ENCODE data around the gene EIF2B2.

EIF2B2 gene

DNA sequence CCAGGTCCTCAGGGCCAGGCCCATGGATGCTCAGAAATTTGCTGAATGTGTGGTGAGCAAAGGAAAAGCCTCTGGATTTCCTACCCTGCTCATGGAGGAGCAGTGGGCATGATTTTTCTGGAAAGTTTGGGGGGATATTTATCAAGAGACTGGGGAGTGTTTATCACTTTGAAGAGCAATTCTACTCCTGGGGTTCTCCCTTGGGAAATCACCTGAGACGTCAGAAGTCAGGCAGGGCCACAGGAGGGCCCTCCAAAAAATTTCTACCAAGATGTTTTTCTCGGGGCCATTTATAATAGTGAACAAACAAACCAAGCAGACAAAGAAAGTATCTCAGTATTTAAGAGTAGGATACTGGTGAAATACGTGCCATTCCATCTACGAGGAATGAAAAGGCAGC, 20.1 kb upstream of the EIF2B2 start (continued):
- TF ChIP-seq, protein P1, sequence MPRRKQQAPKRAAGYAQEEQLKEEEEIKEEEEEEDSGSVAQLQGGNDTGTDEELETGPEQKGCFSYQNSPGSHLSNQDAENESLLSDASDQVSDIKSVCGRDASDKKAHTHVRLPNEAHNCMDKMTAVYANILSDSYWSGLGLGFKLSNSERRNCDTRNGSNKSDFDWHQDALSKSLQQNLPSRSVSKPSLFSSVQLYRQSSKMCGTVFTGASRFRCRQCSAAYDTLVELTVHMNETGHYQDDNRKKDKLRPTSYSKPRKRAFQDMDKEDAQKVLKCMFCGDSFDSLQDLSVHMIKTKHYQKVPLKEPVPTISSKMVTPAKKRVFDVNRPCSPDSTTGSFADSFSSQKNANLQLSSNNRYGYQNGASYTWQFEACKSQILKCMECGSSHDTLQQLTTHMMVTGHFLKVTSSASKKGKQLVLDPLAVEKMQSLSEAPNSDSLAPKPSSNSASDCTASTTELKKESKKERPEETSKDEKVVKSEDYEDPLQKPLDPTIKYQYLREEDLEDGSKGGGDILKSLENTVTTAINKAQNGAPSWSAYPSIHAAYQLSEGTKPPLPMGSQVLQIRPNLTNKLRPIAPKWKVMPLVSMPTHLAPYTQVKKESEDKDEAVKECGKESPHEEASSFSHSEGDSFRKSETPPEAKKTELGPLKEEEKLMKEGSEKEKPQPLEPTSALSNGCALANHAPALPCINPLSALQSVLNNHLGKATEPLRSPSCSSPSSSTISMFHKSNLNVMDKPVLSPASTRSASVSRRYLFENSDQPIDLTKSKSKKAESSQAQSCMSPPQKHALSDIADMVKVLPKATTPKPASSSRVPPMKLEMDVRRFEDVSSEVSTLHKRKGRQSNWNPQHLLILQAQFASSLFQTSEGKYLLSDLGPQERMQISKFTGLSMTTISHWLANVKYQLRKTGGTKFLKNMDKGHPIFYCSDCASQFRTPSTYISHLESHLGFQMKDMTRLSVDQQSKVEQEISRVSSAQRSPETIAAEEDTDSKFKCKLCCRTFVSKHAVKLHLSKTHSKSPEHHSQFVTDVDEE (CRISPR knock-in tag; IDR thresholded peaks at IDR 0.05): no peak
- TF ChIP-seq ZFP3 (CRISPR knock-in tag; IDR thresholded peaks at IDR 0.05) (no peak), SNAI2 (CRISPR knock-in tag; IDR thresholded peaks at IDR 0.05) (no peak), OSR1 (CRISPR knock-in tag; IDR thresholded peaks at IDR 0.05) (no peak), ESRRG (CRISPR knock-in tag; IDR thresholded peaks at IDR 0.05) (no peak), ZFP30 (CRISPR knock-in tag; IDR thresholded peaks at IDR 0.05) (no peak)

DNA sequence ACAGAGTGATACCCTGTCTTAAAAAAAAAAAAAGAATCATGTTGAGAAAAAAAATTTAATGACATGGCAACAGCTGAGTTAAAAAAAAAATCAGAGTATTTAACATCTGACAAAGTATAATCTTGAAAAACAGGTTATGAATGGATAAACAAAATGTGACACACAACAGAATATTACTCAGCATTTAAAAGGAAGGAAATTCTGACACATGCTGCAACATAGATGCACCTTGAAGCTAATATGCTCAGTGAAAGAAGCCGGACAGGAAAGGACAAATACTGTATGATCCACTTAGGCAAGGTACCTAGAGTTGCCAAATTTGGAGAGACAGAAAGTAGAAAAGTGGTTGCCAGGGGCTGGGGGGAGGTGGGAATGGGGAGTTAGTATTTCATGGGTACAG, 19.4 kb upstream of the EIF2B2 start:
- ATAC-seq: no peak
- no peak for TF ChIP-seq ZNF565 (CRISPR knock-in tag; conservative IDR thresholded peaks at IDR 0.05; ENCODE audit: low read depth)
- no peak for TF ChIP-seq ZNF8 (CRISPR knock-in tag; IDR thresholded peaks at IDR 0.05)
- TF ChIP-seq ZC3H10 (CRISPR knock-in tag; IDR thresholded peaks at IDR 0.05): no peak
- TF ChIP-seq, protein P2, sequence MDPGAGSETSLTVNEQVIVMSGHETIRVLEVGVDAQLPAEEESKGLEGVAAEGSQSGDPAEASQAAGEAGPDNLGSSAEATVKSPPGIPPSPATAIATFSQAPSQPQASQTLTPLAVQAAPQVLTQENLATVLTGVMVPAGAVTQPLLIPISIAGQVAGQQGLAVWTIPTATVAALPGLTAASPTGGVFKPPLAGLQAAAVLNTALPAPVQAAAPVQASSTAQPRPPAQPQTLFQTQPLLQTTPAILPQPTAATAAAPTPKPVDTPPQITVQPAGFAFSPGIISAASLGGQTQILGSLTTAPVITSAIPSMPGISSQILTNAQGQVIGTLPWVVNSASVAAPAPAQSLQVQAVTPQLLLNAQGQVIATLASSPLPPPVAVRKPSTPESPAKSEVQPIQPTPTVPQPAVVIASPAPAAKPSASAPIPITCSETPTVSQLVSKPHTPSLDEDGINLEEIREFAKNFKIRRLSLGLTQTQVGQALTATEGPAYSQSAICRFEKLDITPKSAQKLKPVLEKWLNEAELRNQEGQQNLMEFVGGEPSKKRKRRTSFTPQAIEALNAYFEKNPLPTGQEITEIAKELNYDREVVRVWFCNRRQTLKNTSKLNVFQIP (CRISPR knock-in tag; IDR thresholded peaks at IDR 0.05; ENCODE audit: borderline replicate concordance, low read depth): no peak
- TF ChIP-seq SNAI2 (CRISPR knock-in tag; IDR thresholded peaks at IDR 0.05): no peak
- TF ChIP-seq ZFP3 (CRISPR knock-in tag; IDR thresholded peaks at IDR 0.05): no peak
- TF ChIP-seq, protein P3, sequence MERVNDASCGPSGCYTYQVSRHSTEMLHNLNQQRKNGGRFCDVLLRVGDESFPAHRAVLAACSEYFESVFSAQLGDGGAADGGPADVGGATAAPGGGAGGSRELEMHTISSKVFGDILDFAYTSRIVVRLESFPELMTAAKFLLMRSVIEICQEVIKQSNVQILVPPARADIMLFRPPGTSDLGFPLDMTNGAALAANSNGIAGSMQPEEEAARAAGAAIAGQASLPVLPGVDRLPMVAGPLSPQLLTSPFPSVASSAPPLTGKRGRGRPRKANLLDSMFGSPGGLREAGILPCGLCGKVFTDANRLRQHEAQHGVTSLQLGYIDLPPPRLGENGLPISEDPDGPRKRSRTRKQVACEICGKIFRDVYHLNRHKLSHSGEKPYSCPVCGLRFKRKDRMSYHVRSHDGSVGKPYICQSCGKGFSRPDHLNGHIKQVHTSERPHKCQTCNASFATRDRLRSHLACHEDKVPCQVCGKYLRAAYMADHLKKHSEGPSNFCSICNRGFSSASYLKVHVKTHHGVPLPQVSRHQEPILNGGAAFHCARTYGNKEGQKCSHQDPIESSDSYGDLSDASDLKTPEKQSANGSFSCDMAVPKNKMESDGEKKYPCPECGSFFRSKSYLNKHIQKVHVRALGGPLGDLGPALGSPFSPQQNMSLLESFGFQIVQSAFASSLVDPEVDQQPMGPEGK (CRISPR knock-in tag; IDR thresholded peaks at IDR 0.05; ENCODE audit: borderline replicate concordance): no peak
- no peak for TF ChIP-seq ZNF70 (CRISPR knock-in tag; IDR thresholded peaks at IDR 0.05)
- TF ChIP-seq RARB (CRISPR knock-in tag; IDR thresholded peaks at IDR 0.05): no peak
- TF ChIP-seq, protein P1 (CRISPR knock-in tag; IDR thresholded peaks at IDR 0.05): no peak
- TF ChIP-seq GLIS3 (CRISPR knock-in tag; IDR thresholded peaks at IDR 0.05): no peak
- no peak for TF ChIP-seq CSDC2 (CRISPR knock-in tag; IDR thresholded peaks at IDR 0.05)
- TF ChIP-seq ZFP30 (CRISPR knock-in tag; IDR thresholded peaks at IDR 0.05): no peak
- TF ChIP-seq BACH2 (CRISPR knock-in tag; IDR thresholded peaks at IDR 0.05; ENCODE audit: borderline replicate concordance): no peak
- no peak for TF ChIP-seq ESRRG (CRISPR knock-in tag; IDR thresholded peaks at IDR 0.05)
- TF ChIP-seq TOX (CRISPR knock-in tag; IDR thresholded peaks at IDR 0.05; ENCODE audit: borderline replicate concordance): no peak
- TF ChIP-seq ARNTL (CRISPR knock-in tag; IDR thresholded peaks at IDR 0.05; ENCODE audit: borderline replicate concordance, low read depth): no peak
- TF ChIP-seq, protein P4, sequence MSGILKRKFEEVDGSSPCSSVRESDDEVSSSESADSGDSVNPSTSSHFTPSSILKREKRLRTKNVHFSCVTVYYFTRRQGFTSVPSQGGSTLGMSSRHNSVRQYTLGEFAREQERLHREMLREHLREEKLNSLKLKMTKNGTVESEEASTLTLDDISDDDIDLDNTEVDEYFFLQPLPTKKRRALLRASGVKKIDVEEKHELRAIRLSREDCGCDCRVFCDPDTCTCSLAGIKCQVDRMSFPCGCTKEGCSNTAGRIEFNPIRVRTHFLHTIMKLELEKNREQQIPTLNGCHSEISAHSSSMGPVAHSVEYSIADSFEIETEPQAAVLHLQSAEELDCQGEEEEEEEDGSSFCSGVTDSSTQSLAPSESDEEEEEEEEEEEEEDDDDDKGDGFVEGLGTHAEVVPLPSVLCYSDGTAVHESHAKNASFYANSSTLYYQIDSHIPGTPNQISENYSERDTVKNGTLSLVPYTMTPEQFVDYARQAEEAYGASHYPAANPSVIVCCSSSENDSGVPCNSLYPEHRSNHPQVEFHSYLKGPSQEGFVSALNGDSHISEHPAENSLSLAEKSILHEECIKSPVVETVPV (CRISPR knock-in tag; IDR thresholded peaks at IDR 0.05): no peak
- TF ChIP-seq OSR1 (CRISPR knock-in tag; IDR thresholded peaks at IDR 0.05): no peak
- TF ChIP-seq TCF4 (CRISPR knock-in tag; IDR thresholded peaks at IDR 0.05; ENCODE audit: borderline replicate concordance): no peak

Data from SK-N-SH treated with all-trans-retinoic acid at 6 μM for 48 hours (cell line).